HepG2 (cell line): Measurements from ENCODE around the gene PELI3. TPM values are rescaled to one million over a fixed set of nuclear protein-coding genes. Genes with fewer than 3 reads are reported as not detected.

Experiments
- ATAC-seq: fragments of 200-7000 bp; cut with Tn5 transposase; 3 replicates; pipeline ENCODE4 v1.9.1; 2020; ENCODE audit warnings: mild to moderate bottlenecking, moderate library complexity
- BruUV-seq: library from RNA; stranded (reverse); fragments of 400-500 nt; replicated peaks from 2 replicates; lab custom pipeline; 2021; lab: Mats Ljungman, UMichigan
- CTCF ChIA-PET: fragments of 300-600 bp; formaldehyde crosslinking; extraction: SDS; loops from one replicate; lab custom pipeline; 2021; ENCODE audit warnings: low total read pairs, inconsistent platforms, low intra/inter-chr PET ratio; lab: Yijun Ruan, JAX
- POLR2A ChIA-PET: fragments of 350-600 bp; sonication (Branson Sonifier 250); formaldehyde crosslinking; loops from one replicate; lab custom pipeline; 2020; ENCODE audit warnings: antibody characterized with exemption, inconsistent platforms; lab: Yijun Ruan, JAX
- DNase-seq: peaks from one replicate; pipeline ENCODE4 v3.0.0-alpha.2; 2015; ENCODE audit warnings: low spot score
- FAIRE-seq: peaks from 3 replicates; lab custom pipeline; 2011; peaks lifted over from hg19 to GRCh38; lab: Jason Lieb, UNC
- H2AFZ ChIP-seq: one replicate; pipeline ENCODE4 v1.6.1; 2011; ENCODE audit warnings: low read length, inconsistent platforms
- H3K27ac ChIP-seq: fragments of 300-600 bp; 3 replicates; pipeline ENCODE4 v1.8.0; 2011; ENCODE audit warnings: mixed run types, mild to moderate bottlenecking, mixed read lengths, low read length, inconsistent platforms; ENCODE audit not compliant: insufficient read depth; ENCODE audit errors: extremely low read length
- H3K27me3 ChIP-seq, 2 experiments: fragments of 200-600 bp in 1 of 2; 2 replicates in 1 of 2; 3 replicates in 1 of 2; pipeline versions ENCODE4 v1.6.0 to v1.8.0; 2011; ENCODE audit warnings: low read length in 2 of 2, mild to moderate bottlenecking in 2 of 2, moderate library complexity in 2 of 2, inconsistent platforms in 1 of 2; ENCODE audit not compliant: insufficient read depth in 2 of 2, control insufficient read depth in 1 of 2
- H3K36me3 ChIP-seq, 2 experiments: fragments of 200-600 bp in 1 of 2; replicated peaks in 1 of 2; 2 replicates in 1 of 2; 3 replicates in 1 of 2; pipeline versions ENCODE4 v1.5.1 to v1.8.0; 2011; ENCODE audit warnings: low read length in 2 of 2, inconsistent platforms in 1 of 2; ENCODE audit not compliant: insufficient read depth in 2 of 2, control insufficient read depth in 1 of 2
- H3K4me1 ChIP-seq: 2 replicates; pipeline ENCODE4 v1.5.1; 2012; ENCODE audit warnings: low read length, inconsistent platforms; ENCODE audit not compliant: insufficient read depth
- H3K4me2 ChIP-seq: 2 replicates; pipeline ENCODE4 v1.6.0; 2011; ENCODE audit warnings: low read depth, low read length, inconsistent platforms
- H3K4me3 ChIP-seq, 3 experiments: fragments of 200-600 bp in 1 of 3; sonication (generic), shearing (Covaris generic) in 1 of 3; replicated peaks in 1 of 3; 2 replicates each; pipeline ENCODE4 v1.5.1; 2011 to 2016; ENCODE audit warnings: low read length in 3 of 3, inconsistent platforms in 2 of 3, low read depth in 2 of 3, mild to moderate bottlenecking in 2 of 3, control low read depth in 1 of 3, mixed read lengths in 1 of 3; ENCODE audit not compliant: insufficient read depth in 1 of 3
- H3K79me2 ChIP-seq: one replicate; pipeline ENCODE4 v1.6.1; 2011; ENCODE audit warnings: low read length, inconsistent platforms; ENCODE audit not compliant: insufficient read depth
- H3K9ac ChIP-seq: 2 replicates; pipeline ENCODE4 v1.6.0; 2011; ENCODE audit warnings: mild to moderate bottlenecking, low read depth, low read length, inconsistent platforms; ENCODE audit not compliant: insufficient read depth
- H3K9me3 ChIP-seq: 2 replicates; pipeline ENCODE4 v1.5.1; 2012; ENCODE audit warnings: mild to moderate bottlenecking, low read length
- H4K20me1 ChIP-seq: 2 replicates; pipeline ENCODE4 v1.6.0; 2011; ENCODE audit warnings: inconsistent platforms, mild to moderate bottlenecking, low read length, moderate library complexity; ENCODE audit not compliant: insufficient read depth
- BRD4 ChIP-seq: sonication (generic); formaldehyde crosslinking; IDR thresholded peaks from 2 replicates; pipeline ENCODE4 v1.4.0; 2020; ENCODE audit warnings: missing genetic modification reagents
- ISX ChIP-seq: sonication (generic); formaldehyde crosslinking; conservative IDR thresholded peaks from 2 replicates; pipeline ENCODE4 v1.5.0; 2020; ENCODE audit warnings: missing genetic modification reagents
- KMT2B ChIP-seq: IDR thresholded peaks from 2 replicates; pipeline ENCODE4 v1.6.1; 2016; ENCODE audit warnings: missing genetic modification reagents, missing compliant biosample characterization
- LCORL ChIP-seq, 2 experiments: fragments of 450-650 bp in 1 of 2; sonication (generic) in 1 of 2; formaldehyde crosslinking in 1 of 2; IDR thresholded peaks; 2 replicates each; pipeline versions ENCODE4 v1.5.0 to v1.6.1; 2017 to 2020; ENCODE audit warnings: antibody characterized with exemption in 1 of 2, missing genetic modification reagents in 1 of 2
- MEIS2 ChIP-seq: sonication (generic); formaldehyde crosslinking; IDR thresholded peaks from 2 replicates; pipeline ENCODE4 v1.9.0; 2021; ENCODE audit warnings: mild to moderate bottlenecking, missing genetic modification reagents
- ZEB1 ChIP-seq: IDR thresholded peaks from 2 replicates; pipeline ENCODE4 v1.6.1; 2012; ENCODE audit warnings: mild to moderate bottlenecking, low read depth, inconsistent platforms; ENCODE audit not compliant: insufficient replicate concordance
- ZMYM2 ChIP-seq: sonication (generic); formaldehyde crosslinking; IDR thresholded peaks from 2 replicates; pipeline ENCODE4 v1.8.0; 2022; ENCODE audit warnings: mild to moderate bottlenecking, missing genetic modification reagents
- ZNF543 ChIP-seq: sonication (generic); formaldehyde crosslinking; IDR thresholded peaks from 2 replicates; pipeline ENCODE4 v1.4.0; 2020; ENCODE audit warnings: mild to moderate bottlenecking, missing genetic modification reagents
- WGBS: methylation state at CpG from one replicate; pipeline ENCODE4 v1.1.6; 2017; ENCODE audit warnings: low lambda C conversion rate; 5-methylcytosine and 5-hydroxymethylcytosine counted together
- in situ Hi-C: cut with HindIII; loops from 2 replicates; pipeline ENCODE4 v1.10.0; 2017; ENCODE audit warnings: low pct_unique_long_range_greater_than_20kb; ENCODE audit not compliant: extremely low pct_ligation_motif_present
- intact Hi-C: fragments of 100-400 bp; cut with micrococcal nuclease; formaldehyde crosslinking; loops from one replicate; pipeline ENCODE4 v1.10.0; 2022; ENCODE audit not compliant: unreplicated experiment
- polyA plus RNA-seq, 8 experiments: library from polyadenylated mRNA; depleted of rRNA in 3 of 8; stranded (reverse) in 7 of 8; unstranded in 1 of 8; fragments of >200 nt; fragmentation: Illumina TruSeq in 4 of 8; extraction: Trizol in 4 of 8; gene quantifications; 2 replicates each; pipeline versions ENCODE4 v1.2.1 to v1.2.3, GENCODE V29; 2011 to 2016; ENCODE audit warnings: low read depth in 4 of 8, missing spikeins in 1 of 8, mixed read lengths in 1 of 8; ENCODE audit not compliant: insufficient read depth in 1 of 8
- total RNA-seq, 5 experiments: library from RNA; depleted of rRNA; stranded (reverse); fragments of >200 nt; fragmentation: Illumina TruSeq; extraction: Trizol; gene quantifications; 2 replicates each; pipeline ENCODE4 v1.2.3, GENCODE V29; 2016; ENCODE audit warnings: low read depth in 1 of 5
- TF ChIP-seq, protein P1 (sequence below): sonication (generic); formaldehyde crosslinking; IDR thresholded peaks from 2 replicates; pipeline ENCODE4 v1.4.0; 2020; ENCODE audit warnings: mild to moderate bottlenecking, missing genetic modification reagents
- TF ChIP-seq, protein P2 (sequence below): sonication (generic); formaldehyde crosslinking; IDR thresholded peaks from 2 replicates; pipeline ENCODE4 v1.5.1; 2020; ENCODE audit warnings: mild to moderate bottlenecking, missing genetic modification reagents, moderate library complexity
- TF ChIP-seq, protein P3 (sequence below): sonication (generic); formaldehyde crosslinking; IDR thresholded peaks from 2 replicates; pipeline ENCODE4 v1.4.0; 2020; ENCODE audit warnings: missing genetic modification reagents

The PELI3 gene
- total and polyA plus RNA-seq, 2 of the 13 experiments (the other 11 are each of a cell fraction or from before 2014, with no cell fraction given), result 2.0 to 4.0 TPM

DNA sequence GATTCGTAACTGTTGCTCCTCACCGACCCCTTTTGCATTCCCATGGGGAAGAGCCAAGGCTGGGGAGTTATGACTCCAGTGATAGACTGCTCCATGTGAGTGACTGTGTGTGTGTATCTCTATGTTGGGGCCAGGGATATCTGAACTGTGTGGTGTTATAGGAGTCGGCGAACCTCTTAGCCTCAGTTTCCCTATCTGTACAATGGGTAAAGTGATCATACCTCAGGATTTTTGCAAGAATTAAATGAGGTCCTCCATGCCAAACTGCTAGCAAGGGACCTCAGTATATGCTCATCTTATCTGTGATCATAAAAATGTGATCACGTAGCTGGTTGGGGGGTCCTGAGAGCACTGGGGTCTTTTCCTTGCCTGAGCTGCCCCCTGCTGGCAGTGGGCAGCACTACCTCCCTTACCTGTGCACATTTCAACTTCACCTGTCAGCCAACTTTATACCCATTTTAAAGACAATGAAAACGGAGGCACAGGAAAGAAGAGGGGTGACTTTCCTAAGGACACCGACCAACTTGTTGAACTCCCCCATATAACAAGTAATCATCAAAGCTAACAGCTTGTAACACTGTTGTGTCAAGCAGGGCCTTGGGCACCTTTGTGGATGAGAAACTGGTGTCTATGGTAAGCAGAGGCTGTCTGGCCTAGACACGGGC, 12.2 kb downstream of the PELI3 start (continued):
- peak; percentile 74; the same call in 1 of the 2 replicates for TF ChIP-seq ZMYM2 (CRISPR knock-in tag)
- TF ChIP-seq MEIS2 (CRISPR knock-in tag), result peak; percentile 94
- peak; percentile 73 for TF ChIP-seq ZEB1
- no peak for TF ChIP-seq LCORL (IDR thresholded peaks at IDR 0.05)
- TF ChIP-seq LCORL (CRISPR knock-in tag; IDR thresholded peaks at IDR 0.05), result 0 out of 2 replicates have a peak, but pooled peaks have one; percentile 17

DNA sequence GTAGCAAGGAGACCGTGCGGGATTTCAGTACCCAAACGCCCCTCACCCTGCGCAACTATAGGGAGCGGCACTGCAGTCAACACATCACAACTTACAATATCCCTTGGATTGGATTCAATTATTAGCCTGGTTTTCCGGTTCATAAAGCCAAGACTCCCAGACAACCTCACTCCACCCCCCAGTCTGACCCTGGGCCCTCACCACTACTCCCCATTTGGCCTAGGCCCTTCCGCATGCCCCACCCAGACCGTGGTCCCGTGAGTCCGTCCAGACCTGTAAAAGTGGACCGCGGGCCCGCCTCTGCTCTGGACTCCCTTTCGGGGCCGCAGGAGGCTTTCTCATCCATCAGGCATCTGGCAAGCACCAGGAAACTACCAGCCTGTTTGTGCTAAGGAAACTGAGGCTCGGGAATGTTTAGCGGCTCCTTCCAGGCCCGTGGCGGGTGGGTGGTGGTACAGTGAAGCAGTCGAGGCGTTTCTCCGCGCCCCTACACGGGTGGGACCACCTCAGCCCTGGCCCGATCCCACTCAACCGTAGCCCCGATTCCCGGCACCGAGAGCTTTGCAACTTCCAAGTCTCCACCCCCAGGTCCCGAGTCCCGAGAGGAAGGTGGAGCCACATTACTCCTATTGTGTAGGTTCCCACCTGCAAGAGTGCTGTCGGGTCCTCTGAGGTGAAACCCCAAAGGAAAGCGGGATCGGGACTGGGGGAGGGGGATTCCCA, 12.8 kb downstream of the PELI3 start:
- intact Hi-C loops, result loop anchor here (1.0 kb wide), 1 partner anchor 67 kb away; the partner anchor contains the start of genes ACTN3 and ZDHHC24
- H3K9me3 ChIP-seq, result no peaks in the 10 kb centered on the region
- H3K79me2 ChIP-seq, result peaks cover 2% of the 10 kb centered on the region
- DNase-seq (peak; percentile 71), ATAC-seq (peak; percentile 55), FAIRE-seq (no peak)
- in situ Hi-C loops, result no loop called here
- H3K9ac ChIP-seq, result peak overlapping the region; percentile 94
- TSS peak; percentile 88 for BruUV-seq
- 4% methylated on average over 16 of the region's 34 CpGs for WGBS
- peak overlapping the region; percentile 84 for H3K4me2 ChIP-seq
- ChIA-PET CTCF (interaction anchor here (2.8 kb wide), 1 partner anchor 71 kb away, joined by 28 read pairs; no protein-coding TSS in a partner anchor), POLR2A (interaction anchor here (0.5 to 1.8 kb wide), 24 partner anchors 9 to 575 kb away, joined by 3 to 48 read pairs (median 6); partner anchors contain the start of genes ACTN3, BBS1, MRPL11 and PELI3)
- peak overlapping the region; percentile 87 for H3K27ac ChIP-seq
- H2AFZ ChIP-seq, result no peak overlapping the region
- H3K4me3 ChIP-seq, result peak overlapping the region; percentile 70 to 93 (median 92)
- H3K4me1 ChIP-seq, result peaks cover 50% of the 10 kb centered on the region
- H3K27me3 ChIP-seq, result no peaks in the 10 kb centered on the region
- no peaks in the 10 kb centered on the region; a peak in 2 of 5 replicates for H3K36me3 ChIP-seq
- H4K20me1 ChIP-seq, result no peaks in the 10 kb centered on the region; the same call in 1 of the 2 replicates
- TF ChIP-seq, protein P1, sequence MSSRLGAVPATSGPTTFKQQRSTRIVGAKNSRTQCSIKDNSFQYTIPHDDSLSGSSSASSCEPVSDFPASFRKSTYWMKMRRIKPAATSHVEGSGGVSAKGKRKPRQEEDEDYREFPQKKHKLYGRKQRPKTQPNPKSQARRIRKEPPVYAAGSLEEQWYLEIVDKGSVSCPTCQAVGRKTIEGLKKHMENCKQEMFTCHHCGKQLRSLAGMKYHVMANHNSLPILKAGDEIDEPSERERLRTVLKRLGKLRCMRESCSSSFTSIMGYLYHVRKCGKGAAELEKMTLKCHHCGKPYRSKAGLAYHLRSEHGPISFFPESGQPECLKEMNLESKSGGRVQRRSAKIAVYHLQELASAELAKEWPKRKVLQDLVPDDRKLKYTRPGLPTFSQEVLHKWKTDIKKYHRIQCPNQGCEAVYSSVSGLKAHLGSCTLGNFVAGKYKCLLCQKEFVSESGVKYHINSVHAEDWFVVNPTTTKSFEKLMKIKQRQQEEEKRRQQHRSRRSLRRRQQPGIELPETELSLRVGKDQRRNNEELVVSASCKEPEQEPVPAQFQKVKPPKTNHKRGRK, result no peak
- TF ChIP-seq KMT2B (CRISPR knock-in tag) (no peak), BRD4 (CRISPR knock-in tag) (no peak), ZNF543 (0 out of 2 replicates have a peak, but pooled peaks have one; percentile 2), ISX (no peak)
- TF ChIP-seq, protein P2, sequence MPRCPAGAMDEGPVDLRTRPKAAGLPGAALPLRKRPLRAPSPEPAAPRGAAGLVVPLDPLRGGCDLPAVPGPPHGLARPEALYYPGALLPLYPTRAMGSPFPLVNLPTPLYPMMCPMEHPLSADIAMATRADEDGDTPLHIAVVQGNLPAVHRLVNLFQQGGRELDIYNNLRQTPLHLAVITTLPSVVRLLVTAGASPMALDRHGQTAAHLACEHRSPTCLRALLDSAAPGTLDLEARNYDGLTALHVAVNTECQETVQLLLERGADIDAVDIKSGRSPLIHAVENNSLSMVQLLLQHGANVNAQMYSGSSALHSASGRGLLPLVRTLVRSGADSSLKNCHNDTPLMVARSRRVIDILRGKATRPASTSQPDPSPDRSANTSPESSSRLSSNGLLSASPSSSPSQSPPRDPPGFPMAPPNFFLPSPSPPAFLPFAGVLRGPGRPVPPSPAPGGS (CRISPR knock-in tag), result no peak; the same call in 1 of the 2 replicates
- TF ChIP-seq, protein P3, sequence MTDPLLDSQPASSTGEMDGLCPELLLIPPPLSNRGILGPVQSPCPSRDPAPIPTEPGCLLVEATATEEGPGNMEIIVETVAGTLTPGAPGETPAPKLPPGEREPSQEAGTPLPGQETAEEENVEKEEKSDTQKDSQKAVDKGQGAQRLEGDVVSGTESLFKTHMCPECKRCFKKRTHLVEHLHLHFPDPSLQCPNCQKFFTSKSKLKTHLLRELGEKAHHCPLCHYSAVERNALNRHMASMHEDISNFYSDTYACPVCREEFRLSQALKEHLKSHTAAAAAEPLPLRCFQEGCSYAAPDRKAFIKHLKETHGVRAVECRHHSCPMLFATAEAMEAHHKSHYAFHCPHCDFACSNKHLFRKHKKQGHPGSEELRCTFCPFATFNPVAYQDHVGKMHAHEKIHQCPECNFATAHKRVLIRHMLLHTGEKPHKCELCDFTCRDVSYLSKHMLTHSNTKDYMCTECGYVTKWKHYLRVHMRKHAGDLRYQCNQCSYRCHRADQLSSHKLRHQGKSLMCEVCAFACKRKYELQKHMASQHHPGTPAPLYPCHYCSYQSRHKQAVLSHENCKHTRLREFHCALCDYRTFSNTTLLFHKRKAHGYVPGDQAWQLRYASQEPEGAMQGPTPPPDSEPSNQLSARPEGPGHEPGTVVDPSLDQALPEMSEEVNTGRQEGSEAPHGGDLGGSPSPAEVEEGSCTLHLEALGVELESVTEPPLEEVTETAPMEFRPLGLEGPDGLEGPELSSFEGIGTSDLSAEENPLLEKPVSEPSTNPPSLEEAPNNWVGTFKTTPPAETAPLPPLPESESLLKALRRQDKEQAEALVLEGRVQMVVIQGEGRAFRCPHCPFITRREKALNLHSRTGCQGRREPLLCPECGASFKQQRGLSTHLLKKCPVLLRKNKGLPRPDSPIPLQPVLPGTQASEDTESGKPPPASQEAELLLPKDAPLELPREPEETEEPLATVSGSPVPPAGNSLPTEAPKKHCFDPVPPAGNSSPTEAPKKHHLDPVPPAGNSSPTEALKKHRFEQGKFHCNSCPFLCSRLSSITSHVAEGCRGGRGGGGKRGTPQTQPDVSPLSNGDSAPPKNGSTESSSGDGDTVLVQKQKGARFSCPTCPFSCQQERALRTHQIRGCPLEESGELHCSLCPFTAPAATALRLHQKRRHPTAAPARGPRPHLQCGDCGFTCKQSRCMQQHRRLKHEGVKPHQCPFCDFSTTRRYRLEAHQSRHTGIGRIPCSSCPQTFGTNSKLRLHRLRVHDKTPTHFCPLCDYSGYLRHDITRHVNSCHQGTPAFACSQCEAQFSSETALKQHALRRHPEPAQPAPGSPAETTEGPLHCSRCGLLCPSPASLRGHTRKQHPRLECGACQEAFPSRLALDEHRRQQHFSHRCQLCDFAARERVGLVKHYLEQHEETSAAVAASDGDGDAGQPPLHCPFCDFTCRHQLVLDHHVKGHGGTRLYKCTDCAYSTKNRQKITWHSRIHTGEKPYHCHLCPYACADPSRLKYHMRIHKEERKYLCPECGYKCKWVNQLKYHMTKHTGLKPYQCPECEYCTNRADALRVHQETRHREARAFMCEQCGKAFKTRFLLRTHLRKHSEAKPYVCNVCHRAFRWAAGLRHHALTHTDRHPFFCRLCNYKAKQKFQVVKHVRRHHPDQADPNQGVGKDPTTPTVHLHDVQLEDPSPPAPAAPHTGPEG (CRISPR knock-in tag), result 0 out of 2 replicates have a peak, but pooled peaks have one; percentile 15
